Posterior vena cava (tissue), 2 donors: Measurements from ENCODE around the gene TMEM263. TPM values are rescaled to one million over a fixed set of nuclear protein-coding genes. Genes with fewer than 3 reads are reported as not detected.

ENCODE experiments used
- DNase-seq: peaks from one replicate; pipeline ENCODE4 v3.0.0-alpha.2; 2020; ENCODE audit warnings: low spot score
- intact Hi-C, 2 donors: fragments of 100-400 bp; cut with DNase I; formaldehyde crosslinking; loops; one replicate each; pipeline versions ENCODE4 v1.14.1 to v1.14.2; 2022 to 2023
- total RNA-seq, 2 donors: library from RNA; stranded (reverse); fragmentation: NEBNext Ultra II Directional; extraction: Animal tissue kit (Norgen Biotek cat#: 25700); gene quantifications; one replicate each; pipeline ENCODE4 v1.2.1, GENCODE V29; 2021
- donor health status: DM: yes; HTN: yes; CAD: no.
- donor health status: DM: yes; HTN: yes; CAD: no.

TMEM263 gene
- total RNA-seq, 2 donors from 2014 or later, result 57.0 to 57.4 TPM

DNA sequence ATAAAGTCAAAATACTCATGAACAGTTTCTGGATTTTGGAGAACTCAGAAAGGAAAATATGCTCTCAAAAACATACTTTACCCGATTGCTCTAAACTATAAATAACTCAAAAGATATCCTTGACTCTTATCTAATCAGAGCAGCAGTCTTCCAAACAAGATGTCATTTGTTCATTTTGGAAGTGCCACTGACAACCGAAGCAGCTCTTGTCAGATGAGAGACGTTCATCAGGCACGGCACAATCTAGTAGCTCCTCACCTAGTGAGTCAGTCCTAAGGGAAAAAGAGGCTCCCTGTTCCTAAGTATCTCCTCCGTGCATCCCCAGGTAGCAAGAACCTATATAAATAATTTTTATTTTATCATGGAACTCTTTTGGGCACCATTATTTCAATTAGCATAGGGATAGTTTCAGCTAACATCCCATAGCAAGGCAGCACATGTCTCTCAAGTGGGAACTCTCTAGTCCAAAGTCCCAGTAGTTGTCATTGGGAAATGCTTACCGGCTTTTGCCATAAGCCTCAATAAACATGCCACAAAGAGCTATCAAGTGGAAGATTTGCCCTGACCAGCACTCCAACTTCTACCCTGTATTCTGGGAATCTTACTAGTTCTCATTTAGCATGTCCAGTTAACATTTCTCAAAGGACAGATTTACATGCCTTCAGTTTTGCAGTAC, 14.1 kb upstream of the TMEM263 start:
- DNase-seq, result no peak
- intact Hi-C loops, result no loop called here

DNA sequence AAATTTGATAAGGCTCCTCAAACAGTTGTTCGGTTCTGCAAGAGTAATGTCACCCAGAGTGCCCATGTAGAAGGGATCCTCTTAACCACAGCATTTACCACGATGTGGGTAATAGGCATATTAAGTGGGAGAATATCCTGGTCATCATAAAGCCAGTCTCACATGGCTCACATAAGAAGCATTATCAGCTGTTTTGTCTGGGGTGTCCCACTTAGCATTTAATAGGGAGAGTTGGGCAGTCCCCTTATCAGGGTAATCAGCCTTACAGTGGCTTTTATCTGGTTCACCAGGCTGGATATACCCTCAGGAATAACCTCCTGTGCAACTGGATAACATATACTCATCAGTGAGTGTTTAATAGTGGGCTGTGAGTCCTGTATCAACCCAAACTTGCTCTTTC, 12.9 kb upstream of the TMEM263 start:
- intact Hi-C loops, result no loop called here
- DNase-seq, result no peak

DNA sequence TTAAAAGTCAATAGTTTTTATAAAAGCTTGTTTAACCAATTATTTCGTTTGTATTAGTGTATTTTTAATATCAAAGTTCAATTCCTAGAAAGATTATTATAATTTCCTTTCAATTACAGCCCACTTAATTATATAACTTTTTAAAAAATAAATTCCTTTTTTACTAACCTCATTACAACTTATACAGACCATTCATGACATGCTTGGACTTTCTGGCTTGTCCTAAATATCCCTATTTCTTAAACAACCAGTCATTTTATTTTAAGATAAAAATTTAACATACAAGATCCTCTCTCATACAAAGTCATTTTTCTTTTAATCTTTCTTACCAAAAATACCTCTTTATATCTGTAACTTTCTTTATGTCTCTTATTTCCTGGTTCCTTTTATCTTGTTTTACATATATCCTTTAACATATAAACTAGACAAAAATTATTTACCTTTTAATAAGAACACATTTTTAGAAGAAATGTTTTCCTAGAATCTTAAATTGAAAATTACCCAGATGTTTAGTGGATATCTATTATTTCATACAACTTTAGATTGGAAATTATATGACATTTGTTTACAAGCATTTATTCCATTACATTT, 10.4 kb upstream of the TMEM263 start:
- intact Hi-C loops, result no loop called here
- DNase-seq, result no peak

DNA sequence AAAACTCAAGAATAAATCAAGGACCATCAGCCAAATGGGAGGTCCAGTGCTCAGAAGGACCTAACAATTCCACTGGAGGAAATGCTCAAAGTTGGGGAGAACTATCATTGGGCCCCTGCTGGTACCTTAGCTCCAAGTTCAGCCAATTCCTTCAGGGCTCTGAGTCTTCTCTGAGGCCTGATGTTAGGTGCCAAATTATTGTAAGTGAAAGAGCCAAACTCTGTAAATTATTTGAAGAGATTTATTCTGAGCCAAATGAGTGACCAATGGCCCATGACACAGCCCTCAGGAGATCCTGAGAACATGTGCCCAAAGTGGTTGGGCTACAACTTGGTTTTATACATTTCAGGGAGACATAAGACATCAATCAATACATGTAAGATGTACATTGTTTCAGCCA, 8.2 kb upstream of the TMEM263 start:
- intact Hi-C loops, result no loop called here
- DNase-seq, result no peak

DNA sequence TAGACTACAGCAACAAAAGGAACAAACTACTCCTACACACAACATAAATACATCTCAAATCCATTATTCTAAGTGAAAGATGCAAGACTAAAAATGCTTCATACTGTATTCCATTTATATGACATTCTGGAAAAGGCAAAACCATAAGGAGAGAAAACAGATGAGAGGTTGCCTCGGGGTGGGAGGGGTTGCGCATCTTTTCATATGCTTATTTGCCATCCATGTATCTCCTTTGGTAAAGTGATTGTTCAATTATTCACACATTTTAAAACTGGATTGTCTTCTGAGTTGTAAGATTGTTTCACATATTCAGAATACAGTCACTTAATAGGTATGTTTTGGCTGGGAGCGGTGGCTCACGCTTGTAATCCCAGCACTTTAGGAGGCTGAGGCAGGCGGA, 5.1 kb upstream of the TMEM263 start:
- DNase-seq, result no peak
- intact Hi-C loops, result loop anchor here in 1 of 2 donors (10.0 kb wide), 1 partner anchor 144 kb away; the partner anchor contains the start of gene CRY1

DNA sequence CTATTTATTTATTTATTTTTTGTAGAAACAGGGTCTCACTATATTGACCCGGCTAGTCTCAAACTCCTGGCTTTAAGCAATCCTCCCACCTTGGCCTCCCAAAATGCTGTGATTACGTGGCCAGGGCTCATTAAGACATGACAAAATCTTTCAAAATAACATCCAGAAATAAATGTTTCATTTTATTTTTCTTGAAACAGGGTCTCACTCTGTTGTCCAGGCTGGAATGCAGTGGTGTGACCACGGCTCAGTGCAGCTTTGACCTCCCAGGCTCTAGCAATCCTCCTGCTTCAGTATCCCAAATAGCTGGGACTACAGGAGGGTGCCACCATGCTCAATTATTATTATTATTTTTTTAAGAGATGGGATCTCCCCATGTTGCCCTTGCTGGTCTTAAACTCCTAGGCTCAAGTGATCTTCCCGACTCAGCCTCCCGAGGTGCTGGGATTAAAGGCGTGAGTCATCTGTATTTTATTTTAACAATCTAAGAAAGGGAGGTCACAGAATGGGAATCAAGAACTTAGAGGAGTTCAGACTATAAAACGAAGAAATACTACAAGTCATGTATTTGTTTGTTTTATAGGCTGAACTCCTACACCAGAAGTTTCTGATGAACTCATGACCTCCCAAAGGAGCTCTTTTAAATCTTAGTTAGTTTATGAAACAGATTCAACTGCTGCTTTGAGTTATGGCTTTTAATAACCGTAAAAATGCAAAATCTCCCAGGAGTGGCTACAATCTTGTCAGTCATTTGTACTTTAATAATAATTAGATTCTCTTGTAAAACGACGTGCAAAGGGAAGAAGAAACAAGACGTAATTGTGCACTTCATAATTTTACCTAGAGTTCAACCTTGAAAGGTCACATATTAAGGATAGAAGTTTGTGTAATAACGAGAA, 2.1 kb upstream of the TMEM263 start:
- DNase-seq, result no peak
- intact Hi-C loops, result loop anchor here in 1 of 2 donors (10.0 kb wide), 1 partner anchor 141 kb away; the partner anchor contains the start of gene CRY1

DNA sequence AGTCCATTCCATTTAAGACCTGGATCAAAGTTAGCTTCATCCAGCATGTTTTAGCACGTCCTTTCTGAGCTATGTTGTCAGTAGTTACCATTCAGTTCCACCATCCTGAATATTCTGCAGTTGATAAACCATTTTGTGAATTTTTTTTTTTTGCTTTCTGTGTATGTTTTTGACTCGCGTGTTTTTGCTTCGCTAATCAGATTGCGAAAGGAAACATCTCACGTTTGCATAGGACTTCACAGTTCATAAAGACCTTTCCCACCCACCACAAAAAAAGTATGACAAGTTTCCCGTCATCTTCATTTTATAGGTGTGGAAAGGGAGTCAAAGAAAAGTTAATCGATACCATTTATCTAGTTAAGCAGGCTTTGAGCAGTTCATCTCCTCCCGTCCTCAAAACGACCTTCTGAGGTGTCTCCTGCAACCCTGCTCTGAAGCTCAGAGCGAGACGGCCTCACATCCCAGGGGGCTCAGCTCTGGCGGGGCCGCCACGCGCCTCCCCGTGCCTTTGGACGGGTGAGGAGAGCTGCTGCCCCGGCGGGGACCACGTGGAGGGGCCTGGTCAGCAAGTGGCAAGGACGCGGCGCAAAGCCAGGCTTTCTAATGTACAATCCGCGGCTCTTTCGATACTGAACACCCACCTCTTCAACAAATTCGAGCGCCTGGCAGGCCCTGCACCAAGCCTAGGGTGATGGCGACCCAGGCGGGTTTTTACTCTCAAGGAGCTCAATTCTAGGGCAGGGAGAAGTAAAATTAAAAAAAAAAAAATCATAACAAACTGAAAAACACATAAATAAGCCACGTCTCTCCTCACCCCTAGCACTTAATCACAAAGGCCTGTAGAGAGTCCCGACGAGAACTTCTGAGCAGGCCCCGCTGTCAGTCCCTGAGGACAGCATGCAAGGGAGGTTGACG, 988 bp upstream of the TMEM263 start:
- intact Hi-C loops, result loop anchor here in 1 of 2 donors (10.0 kb wide), 1 partner anchor 140 kb away; the partner anchor contains the start of gene CRY1
- peak; percentile 83 for DNase-seq

DNA sequence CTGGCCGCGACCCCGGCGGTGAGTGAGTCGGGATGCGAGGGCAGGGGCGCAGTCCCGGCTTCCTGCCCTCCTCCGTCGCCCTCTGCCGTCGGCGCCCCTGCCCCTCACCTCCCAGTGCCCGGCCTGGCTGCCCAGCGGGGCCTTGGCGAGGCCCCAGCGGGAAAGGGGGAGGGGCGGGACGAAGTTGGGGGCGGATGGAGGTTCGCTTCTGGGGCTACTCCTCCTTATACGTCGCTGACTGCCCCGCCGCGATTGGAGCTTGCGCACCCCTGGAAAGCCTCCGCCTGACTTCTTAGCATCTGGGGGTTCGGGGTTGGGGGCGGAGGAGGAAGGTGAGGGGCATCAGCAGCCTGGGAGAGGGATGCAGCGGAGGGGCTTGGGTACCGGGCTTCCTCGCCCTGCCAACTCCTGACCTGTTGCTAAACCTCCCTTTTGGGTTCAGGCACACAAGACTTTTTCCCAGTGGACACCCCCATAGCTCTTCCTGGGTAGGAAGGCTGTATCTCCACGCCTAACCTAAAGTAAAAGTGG, 406 bp downstream of the TMEM263 start:
- intact Hi-C loops, result loop anchor here in 1 of 2 donors (10.0 kb wide), 1 partner anchor 139 kb away; the partner anchor contains the start of gene CRY1
- peak; percentile 90 for DNase-seq

DNA sequence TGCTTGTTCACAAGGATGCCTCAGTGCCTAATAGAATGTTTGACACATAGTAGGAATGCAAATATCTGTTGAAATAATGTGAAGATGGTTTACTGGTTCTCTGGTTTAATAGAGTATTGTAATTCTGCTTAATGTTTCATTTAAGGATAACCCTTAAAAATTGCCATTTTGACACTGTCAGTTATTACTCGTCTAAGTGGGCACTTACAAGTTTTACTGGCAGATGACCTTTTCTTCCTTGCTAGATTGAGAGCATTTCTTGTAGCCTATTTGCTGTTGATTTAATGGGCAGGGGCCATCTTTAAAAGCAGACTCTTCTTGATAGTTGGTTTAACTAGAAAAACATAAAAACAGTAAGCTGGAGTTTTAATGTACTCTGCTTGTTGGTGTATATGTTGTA, 1.9 kb downstream of the TMEM263 start:
- no peak for DNase-seq
- intact Hi-C loops, result loop anchor here in 1 of 2 donors (10.0 kb wide), 1 partner anchor 137 kb away; the partner anchor contains the start of gene CRY1

DNA sequence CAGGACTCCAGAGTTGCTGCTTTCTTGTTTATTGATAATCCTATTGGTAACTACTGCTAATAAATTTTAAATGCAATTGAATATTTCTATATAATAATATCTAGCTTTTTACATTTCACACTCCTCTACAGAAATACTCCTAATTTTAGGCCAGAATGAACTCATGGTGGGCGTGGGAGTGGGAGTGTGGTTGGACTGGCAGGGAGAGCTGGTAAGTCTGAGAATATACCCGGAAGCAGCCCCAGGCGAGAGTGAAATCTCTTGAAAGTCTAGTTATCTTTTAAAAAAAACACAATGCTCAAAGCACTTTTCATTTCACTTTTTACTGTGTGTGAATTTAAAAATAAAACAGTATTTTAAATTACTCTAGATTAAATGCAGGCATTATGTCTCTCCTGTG, 4.7 kb downstream of the TMEM263 start:
- no peak for DNase-seq
- intact Hi-C loops, result no loop called here

DNA sequence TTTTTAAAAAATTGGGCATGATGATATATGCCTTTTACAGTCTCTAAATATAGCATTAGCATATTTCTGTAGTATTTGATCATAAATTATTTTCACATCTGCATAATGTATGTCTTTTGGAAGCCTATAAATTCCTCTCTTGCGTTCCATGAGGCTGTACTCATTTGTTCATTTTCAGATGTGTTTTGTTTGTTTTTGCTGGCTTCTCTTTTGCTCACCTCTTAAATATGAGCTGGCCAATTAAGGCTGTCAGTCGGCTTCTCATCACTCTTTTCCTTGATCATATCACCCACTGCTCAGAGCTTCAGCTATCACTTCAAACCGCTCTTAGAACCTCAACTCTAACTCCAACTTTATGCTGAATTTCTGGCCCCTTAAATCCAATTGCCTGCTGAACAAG, 6.6 kb downstream of the TMEM263 start:
- no peak for DNase-seq
- intact Hi-C loops, result no loop called here

DNA sequence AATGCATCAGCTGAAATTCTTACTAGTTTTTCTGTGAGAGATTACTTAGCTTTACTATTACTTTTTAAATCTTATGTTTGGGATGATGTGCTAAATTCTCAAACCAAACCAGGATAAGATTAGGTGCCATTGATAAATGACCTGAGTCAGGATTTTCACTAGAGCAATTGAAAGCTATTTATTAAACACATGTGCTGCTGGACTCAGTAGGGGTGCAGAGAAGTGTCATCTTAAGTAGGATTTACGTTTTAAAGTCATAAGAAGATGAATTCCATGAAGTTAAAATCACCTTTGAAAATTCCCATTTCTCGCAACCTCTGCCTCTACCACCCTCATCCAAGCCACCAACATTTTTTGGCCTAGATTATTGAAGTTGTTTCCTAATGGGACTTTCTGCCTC, 8.8 kb downstream of the TMEM263 start:
- DNase-seq, result no peak
- intact Hi-C loops, result no loop called here

DNA sequence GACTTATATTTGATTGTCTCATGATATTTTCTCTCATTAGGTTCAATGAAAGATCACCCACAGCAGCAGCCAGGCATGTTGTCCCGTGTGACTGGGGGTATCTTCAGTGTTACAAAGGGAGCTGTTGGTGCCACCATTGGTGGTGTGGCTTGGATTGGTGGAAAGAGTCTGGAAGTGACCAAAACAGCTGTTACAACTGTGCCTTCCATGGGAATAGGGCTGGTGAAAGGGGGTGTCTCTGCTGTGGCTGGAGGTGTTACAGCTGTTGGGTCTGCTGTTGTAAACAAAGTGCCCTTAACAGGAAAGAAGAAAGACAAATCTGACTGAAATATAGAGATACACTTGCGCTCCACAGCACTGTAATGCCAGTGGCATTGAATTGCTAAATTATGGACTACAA, 15.4 kb downstream of the TMEM263 start:
- no peak for DNase-seq
- intact Hi-C loops, result no loop called here

DNA sequence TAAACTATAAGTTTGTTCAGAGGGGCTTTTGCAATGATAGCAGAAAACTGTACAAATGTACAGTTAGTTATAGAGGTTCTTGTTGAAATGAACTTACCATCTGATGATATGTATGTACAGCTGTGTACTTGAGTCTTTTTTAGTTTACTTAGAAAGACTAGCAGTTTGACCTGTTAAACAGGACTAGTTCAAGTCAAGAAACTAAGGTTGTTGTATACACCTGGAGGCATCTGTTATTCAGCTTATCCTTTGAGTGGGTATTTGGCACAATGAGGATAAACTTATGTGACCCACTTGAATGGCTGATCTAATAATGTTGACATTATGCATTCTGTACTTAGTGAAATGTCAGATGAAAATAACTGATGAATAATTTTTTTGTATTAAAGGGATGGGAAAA, 17.8 kb downstream of the TMEM263 start:
- intact Hi-C loops, result no loop called here

DNA sequence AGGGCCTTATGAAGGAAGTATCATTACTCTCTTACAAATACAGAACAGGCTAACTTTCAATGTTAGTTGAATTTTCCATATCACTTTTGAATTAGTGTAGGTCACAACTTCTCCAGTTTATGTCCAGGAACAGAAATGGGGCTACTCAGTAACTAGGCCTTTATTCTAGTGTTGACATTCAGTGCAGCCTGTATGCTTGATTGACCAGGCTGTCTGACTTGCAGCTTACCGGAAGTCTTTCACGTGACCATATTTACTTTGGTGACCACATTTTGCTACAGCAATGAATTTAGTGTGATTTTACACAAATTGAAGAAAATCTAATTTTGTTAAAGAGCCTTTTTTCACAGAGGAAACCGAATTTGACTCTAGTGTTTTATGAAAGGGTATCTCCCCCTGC, 18.8 kb downstream of the TMEM263 start:
- intact Hi-C loops, result no loop called here
- DNase-seq, result no peak

More for the DNA sequence above, 17.8 kb downstream of the TMEM263 start:
- DNase-seq, result no peak

DNA sequence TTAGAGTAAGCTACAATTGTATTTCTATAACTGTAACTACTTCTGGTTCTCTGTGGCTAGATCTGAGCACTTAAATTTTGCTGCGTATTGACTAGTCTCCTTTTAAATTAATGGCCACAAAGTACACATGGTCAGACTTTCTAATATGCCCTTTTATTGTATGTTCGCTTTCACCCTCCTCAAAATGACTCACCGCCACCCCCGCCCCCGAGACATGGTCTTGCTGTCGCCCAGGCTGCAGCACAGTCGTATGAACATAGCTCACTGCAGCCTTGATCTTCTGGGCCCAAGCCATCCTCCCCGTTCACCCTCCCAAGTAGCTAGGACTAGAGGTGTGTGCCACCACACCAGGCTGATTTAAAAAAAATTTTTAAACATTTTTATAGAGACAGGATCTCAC, 19.4 kb downstream of the TMEM263 start:
- intact Hi-C loops, result no loop called here

DNA sequence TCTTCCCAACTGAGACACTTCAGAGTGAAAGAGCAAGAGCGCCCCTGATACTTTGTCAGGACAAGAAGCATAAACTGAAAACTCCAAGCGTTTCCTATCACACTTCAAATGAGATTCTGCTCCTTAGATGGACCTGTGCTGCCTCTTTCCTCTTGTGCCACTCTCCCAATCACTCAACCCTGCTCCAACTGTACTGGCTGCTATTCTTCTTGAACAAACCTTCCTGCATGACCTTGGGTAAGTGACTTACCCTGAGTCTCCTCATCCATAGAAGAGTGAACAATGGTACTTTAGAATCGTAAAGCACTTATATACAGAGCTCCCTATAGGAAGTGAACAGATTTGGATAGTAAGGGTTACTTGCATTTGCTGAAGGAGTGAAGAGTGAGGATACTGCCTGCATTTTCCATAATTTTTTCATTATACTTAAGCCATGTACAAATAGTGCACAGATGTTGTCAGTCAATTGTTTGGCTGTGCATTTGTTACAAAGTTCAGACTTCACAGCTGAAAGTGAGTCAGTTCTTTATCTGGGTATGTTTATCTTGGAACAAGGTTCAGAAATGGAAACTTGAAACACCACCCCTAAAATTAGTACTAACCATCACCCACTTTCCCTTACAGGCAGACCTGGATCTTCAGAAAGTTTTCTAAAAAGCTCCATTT, 20.4 kb downstream of the TMEM263 start:
- intact Hi-C loops, result no loop called here
- no peak for DNase-seq

More for the DNA sequence above, 19.4 kb downstream of the TMEM263 start:
- no peak for DNase-seq

DNA sequence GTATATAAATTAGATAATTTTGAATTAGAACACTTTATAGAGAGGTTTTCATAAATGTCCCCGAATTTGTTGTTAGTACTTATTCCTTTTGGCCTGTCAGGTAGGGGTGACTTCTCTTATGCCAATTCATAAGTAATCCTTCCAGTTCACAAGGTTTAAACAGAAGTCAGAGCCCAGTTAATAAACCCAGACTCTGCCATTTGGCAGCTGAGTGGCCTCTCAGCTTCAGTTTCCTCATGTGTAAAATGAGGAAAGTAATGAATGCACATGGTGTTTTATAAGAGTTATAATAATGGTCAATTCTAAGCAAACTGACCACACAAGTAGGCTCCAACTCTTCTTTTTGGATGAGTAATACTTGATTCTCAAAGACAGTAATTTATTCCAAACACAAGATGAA, 21.0 kb downstream of the TMEM263 start:
- no peak for DNase-seq
- intact Hi-C loops, result no loop called here
